C1 segment of cervical spinal cord (tissue), 14 donors: ENCODE measurements around the gene KRT38.
"Not testable (repeated sequence)": the region's sequence is repeated elsewhere in the genome, so short reads cannot be mapped to it uniquely, and the experiment has no call there.

Experiments
- DNase-seq, 14 donors: peaks; one replicate each; lab custom pipeline; 2025; lab: John Stamatoyannopoulos, UW

The KRT38 gene

GRCh38 chr17:41422586-41422985 is 18.2 kb downstream of the KRT38 start:
- not testable (repeated sequence) for DNase-seq

GRCh38 chr17:41421617-41422016 is 19.2 kb downstream of the KRT38 start:
- DNase-seq: no peak

- no peak for DNase-seq
Observed at GRCh38 chr17:41421116-41421515, 19.7 kb downstream of the KRT38 start.

- DNase-seq: no peak
Observed at GRCh38 chr17:41420134-41420533, 20.6 kb downstream of the KRT38 start.

GRCh38 chr17:41419716-41420115 is 21.1 kb downstream of the KRT38 start:
- DNase-seq: no peak

- no peak for DNase-seq
Observed at GRCh38 chr17:41418116-41418860, 22.5 kb downstream of the KRT38 start.

- no peak for DNase-seq
Observed at GRCh38 chr17:41417576-41418015, 23.2 kb downstream of the KRT38 start.

GRCh38 chr17:41417127-41417526 is 23.7 kb downstream of the KRT38 start:
- no peak for DNase-seq

GRCh38 chr17:41416479-41416878 is 24.3 kb downstream of the KRT38 start:
- DNase-seq: no peak

- no peak for DNase-seq
Observed at GRCh38 chr17:41415833-41416335, 24.9 kb downstream of the KRT38 start.

- DNase-seq: no peak
Observed at GRCh38 chr17:41415411-41415810, 25.4 kb downstream of the KRT38 start.

- DNase-seq: no peak
Observed at GRCh38 chr17:41413982-41414381, 26.8 kb downstream of the KRT38 start.

GRCh38 chr17:41413353-41413957 is 27.3 kb downstream of the KRT38 start:
- DNase-seq: no peak

- DNase-seq: no peak
Observed at GRCh38 chr17:41411072-41411840, 29.5 kb downstream of the KRT38 start.

- no peak for DNase-seq
Observed at GRCh38 chr17:41407226-41407625, 33.6 kb downstream of the KRT38 start.

- DNase-seq: no peak
Observed at GRCh38 chr17:41406205-41406604, 34.6 kb downstream of the KRT38 start.

GRCh38 chr17:41404024-41404671 is 36.6 kb downstream of the KRT38 start:
- DNase-seq: no peak

GRCh38 chr17:41403404-41404023 is 37.3 kb downstream of the KRT38 start:
- DNase-seq: no peak

GRCh38 chr17:41402161-41402560 is 38.6 kb downstream of the KRT38 start:
- no peak for DNase-seq

- DNase-seq: peak in 1 of 14 donors; percentile 81
Observed at GRCh38 chr17:41396996-41397660, 43.7 kb downstream of the KRT38 start, which contains the start of gene KRT31. Gene KRT31, minus strand, starts transcription at chr17:41397608. Its CDS starts 69 bp downstream, at chr17:41397539.

GRCh38 chr17:41396340-41396739 is 44.4 kb downstream of the KRT38 start:
- DNase-seq: peak in 1 of 14 donors; percentile 59
